Bronchial epithelial cell (primary cell): ENCODE data around the gene SAMSN1. TPM values are rescaled to one million over a fixed set of nuclear protein-coding genes. Genes with fewer than 3 reads are reported as not detected.

Experiments used
- DNase-seq: peaks from one replicate; pipeline ENCODE4 v3.0.0-alpha.2; 2010; ENCODE audit warnings: low read depth
- FAIRE-seq: peaks from 2 replicates; lab custom pipeline; 2011; peaks lifted over from hg19 to GRCh38; lab: Jason Lieb, UNC
- H3K27me3 ChIP-seq: 2 replicates; pipeline ENCODE4 v1.5.1; 2011; ENCODE audit warnings: low read length; ENCODE audit not compliant: control insufficient read depth, insufficient read depth
- H3K36me3 ChIP-seq: 2 replicates; pipeline ENCODE4 v1.5.1; 2011; ENCODE audit warnings: low read length; ENCODE audit not compliant: control insufficient read depth, insufficient read depth
- H3K4me3 ChIP-seq: 2 replicates; pipeline ENCODE4 v1.5.1; 2011; ENCODE audit warnings: mild to moderate bottlenecking, low read depth, low read length, control low read depth
- total RNA-seq: library from RNA; depleted of rRNA; stranded (reverse); fragments of >200 nt; gene quantifications from 2 replicates; pipeline ENCODE4 v1.2.1, GENCODE V29; 2014
- TF ChIP-seq, protein P1 (sequence below): IDR thresholded peaks from 2 replicates; pipeline ENCODE4 v1.5.1; 2011; ENCODE audit warnings: mild to moderate bottlenecking, moderate library complexity, low read length, control low read depth, inconsistent platforms; ENCODE audit not compliant: insufficient read depth, severe bottlenecking

Gene SAMSN1
- total RNA-seq, 1 donor from 2014 or later = under 0.01 TPM

DNA sequence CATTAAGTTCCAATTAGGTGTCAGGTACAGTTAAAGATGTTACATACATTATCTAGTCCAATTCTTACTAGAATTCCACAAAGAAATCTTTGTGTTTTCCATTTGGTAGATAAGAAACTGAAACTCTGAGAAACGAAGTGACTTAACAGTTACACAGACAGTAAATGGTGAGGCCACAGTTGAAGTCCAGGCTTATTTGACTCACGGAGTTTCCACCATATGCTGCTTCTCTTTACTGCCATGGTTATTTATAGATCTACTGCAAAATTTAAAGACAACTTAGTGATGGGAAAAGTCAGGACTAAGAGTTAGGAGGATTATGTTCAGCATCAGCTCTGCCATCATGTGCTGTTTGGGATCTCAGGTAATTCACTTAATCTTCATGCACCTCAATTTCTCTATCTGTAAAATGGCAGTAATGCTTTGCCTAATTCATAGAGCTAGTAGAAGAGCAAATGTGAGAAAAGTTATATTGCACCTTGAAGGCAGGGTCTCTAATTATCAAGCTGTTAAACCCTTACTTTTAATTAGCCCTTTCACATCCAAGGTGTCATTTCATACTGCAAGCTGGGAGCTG lies 26.2 kb upstream of the SAMSN1 start:
- DNase-seq (no peak), FAIRE-seq (no peak)
- Histone ChIP-seq H3K4me3 (no peak overlapping the region), H3K36me3 (no peaks in the 10 kb centered on the region), H3K27me3 (no peaks in the 10 kb centered on the region)
- TF ChIP-seq, protein P1, sequence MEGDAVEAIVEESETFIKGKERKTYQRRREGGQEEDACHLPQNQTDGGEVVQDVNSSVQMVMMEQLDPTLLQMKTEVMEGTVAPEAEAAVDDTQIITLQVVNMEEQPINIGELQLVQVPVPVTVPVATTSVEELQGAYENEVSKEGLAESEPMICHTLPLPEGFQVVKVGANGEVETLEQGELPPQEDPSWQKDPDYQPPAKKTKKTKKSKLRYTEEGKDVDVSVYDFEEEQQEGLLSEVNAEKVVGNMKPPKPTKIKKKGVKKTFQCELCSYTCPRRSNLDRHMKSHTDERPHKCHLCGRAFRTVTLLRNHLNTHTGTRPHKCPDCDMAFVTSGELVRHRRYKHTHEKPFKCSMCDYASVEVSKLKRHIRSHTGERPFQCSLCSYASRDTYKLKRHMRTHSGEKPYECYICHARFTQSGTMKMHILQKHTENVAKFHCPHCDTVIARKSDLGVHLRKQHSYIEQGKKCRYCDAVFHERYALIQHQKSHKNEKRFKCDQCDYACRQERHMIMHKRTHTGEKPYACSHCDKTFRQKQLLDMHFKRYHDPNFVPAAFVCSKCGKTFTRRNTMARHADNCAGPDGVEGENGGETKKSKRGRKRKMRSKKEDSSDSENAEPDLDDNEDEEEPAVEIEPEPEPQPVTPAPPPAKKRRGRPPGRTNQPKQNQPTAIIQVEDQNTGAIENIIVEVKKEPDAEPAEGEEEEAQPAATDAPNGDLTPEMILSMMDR = no peak

DNA sequence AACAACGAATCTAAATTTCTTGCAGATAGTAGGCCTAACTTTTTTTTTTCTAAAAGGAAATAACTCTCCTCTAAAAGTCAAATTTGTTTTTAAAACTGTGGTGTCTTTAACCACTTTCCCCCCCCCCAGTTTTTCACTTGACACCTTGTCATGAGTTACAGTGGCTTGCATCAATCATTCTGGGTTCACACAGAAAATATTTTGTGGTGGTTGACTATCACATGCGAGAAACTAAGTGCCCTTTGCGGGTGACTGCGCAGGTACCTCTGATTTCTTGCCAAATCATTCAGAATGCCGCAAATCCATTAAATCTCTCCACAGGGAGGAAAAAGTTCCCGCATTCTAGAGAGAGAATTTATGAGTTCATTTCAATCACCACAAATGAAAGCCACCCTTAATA lies 23.8 kb upstream of the SAMSN1 start:
- no peak for DNase-seq
- TF ChIP-seq, protein P1 = no peak
- Histone ChIP-seq H3K4me3 (no peak overlapping the region), H3K36me3 (no peaks in the 10 kb centered on the region), H3K27me3 (no peaks in the 10 kb centered on the region)
- FAIRE-seq = no peak

DNA sequence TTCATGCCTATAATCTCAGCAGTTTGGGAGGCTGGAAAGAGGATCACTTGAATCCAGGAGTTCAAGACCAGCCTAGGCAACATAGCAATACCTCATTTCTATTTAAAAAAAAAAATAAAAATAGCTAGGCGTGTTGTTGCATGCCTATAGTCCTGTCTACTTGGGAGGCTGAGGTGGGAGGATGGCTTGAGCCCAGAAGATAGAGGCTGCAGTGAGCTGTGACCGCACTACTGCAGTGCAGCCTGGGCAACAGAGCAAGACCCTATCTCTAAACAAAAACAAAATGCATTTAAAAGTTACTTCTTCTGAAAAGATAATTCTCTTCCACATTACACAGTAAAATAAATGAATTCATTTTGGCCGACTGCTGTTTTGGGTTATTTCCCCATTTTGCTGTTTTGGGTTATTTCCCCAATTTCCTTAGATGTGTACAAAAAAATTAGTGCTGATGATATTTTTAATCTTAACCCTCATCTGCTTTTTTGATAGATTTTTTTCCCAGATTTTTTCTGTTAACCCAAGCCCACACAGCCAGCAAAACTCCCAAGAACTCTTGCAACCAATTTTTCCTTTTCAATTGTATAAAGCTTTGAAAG lies 23.0 kb upstream of the SAMSN1 start:
- DNase-seq = no peak
- TF ChIP-seq, protein P1 = no peak

DNA sequence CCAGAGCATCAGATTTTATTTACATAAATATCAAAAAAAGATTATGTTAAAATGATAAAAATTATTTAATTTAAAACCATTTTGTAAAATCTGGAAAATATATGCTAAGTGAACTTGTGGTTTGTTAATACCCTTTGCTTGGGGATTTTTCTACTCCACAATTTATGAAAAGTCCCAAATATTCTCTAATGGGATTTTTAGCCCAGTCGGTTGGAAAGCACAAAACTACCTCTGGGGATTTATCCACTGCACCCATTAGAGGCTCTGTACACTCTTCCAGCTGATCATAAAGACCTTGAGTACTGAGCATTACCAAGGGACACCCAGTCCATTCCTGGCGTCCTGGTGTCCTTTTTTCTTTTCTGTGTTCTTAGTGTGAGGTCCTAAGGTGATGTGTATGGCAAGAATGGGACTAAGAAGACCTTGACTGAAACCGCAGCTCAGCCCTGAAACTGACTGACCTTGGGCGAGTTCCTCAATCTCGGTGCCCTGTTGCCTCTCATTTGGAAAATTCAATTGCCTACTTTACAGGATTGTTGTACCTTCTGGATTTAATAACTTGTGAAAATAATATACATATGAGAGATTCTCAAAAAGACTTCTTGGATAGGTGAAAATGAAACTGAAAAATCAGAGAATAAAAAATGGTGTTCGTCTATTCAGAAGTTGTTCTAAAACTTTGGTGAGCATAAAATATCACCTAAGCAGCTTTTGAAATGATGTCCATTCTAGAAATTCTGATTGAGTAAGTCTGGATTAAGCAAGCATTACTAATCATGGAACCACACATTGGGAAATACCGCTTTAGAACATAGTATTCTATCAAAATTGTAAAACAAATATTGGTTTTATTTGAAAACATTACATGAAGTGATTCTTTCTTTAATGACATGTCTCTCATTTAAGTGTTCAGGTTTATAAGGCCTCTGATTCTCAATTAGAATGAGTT lies 21.5 kb upstream of the SAMSN1 start:
- FAIRE-seq (no peak), DNase-seq (peak; percentile 45)
- Histone ChIP-seq H3K36me3 (no peaks in the 10 kb centered on the region), H3K27me3 (no peaks in the 10 kb centered on the region), H3K4me3 (no peak overlapping the region)
- TF ChIP-seq, protein P1 = no peak

More for the DNA sequence above, 23.0 kb upstream of the SAMSN1 start:
- no peak for FAIRE-seq
- no peaks in the 10 kb centered on the region for H3K27me3 ChIP-seq
- no peaks in the 10 kb centered on the region for H3K36me3 ChIP-seq
- H3K4me3 ChIP-seq = no peak overlapping the region

DNA sequence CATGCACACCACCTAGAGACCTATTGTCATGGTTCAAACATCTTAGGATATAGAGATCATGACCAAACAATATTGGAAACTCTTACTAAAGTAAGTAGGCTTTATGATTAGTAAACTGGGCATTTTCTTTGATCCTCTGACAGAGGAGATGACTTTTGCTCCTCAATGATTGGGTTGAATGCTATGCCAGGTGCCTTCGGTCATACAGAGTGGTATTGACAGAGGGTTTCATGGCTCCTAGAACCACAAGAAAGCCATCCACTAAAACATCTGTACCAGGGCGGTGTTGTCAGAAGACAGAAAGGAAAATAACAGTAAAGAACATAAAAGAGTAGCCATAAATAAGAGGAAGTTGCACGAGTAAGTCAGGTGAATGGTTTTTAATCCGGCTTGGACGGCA lies 20.8 kb upstream of the SAMSN1 start:
- DNase-seq = no peak
- H3K27me3 ChIP-seq = no peaks in the 10 kb centered on the region
- no peak for FAIRE-seq
- no peaks in the 10 kb centered on the region for H3K36me3 ChIP-seq
- H3K4me3 ChIP-seq = no peak overlapping the region
- TF ChIP-seq, protein P1 = no peak
